Tibial nerve (tissue), 4 donors: Measurements from ENCODE around the gene TMEM52B. TPM values are rescaled to one million over a fixed set of nuclear protein-coding genes. Genes with fewer than 3 reads are reported as not detected.

Experiments
- DNase-seq, 2 donors: peaks; one replicate each; pipeline ENCODE4 v3.0.0-alpha.2; 2019; ENCODE audit warnings: low spot score in 2 of 2
- H3K27ac ChIP-seq, 4 donors: fragments of 200-600 bp; sonication (generic) in 3 of 4; one replicate each; pipeline ENCODE4 v1.5.1; 2017 to 2019; ENCODE audit warnings: mild to moderate bottlenecking in 1 of 4
- H3K27me3 ChIP-seq, 2 donors: fragments of 200-600 bp; sonication (generic) in 1 of 2; one replicate each; pipeline versions ENCODE4 v1.5.1 to v1.6.0; 2017 to 2019
- H3K36me3 ChIP-seq, 3 donors: fragments of 200-600 bp; sonication (generic); one replicate each; pipeline ENCODE4 v1.5.1; 2018 to 2019
- H3K4me1 ChIP-seq, 4 donors: fragments of 200-600 bp; sonication (generic) in 3 of 4; one replicate each; pipeline ENCODE4 v1.5.1; 2017 to 2019
- H3K4me3 ChIP-seq, 4 donors: fragments of 200-600 bp; sonication (generic) in 3 of 4; one replicate each; pipeline ENCODE4 v1.5.1; 2017 to 2019; ENCODE audit warnings: mild to moderate bottlenecking in 1 of 4, moderate library complexity in 1 of 4
- H3K9me3 ChIP-seq, 4 donors: fragments of 200-600 bp; sonication (generic) in 3 of 4; one replicate each; pipeline ENCODE4 v1.5.1; 2017 to 2019
- EP300 ChIP-seq, 2 donors: sonication (generic); formaldehyde crosslinking; IDR thresholded peaks; one replicate each; pipeline ENCODE4 v1.6.1; 2017; ENCODE audit warnings: antibody characterized with exemption in 2 of 2, mild to moderate bottlenecking in 1 of 2
- POLR2A ChIP-seq, 2 donors: fragments of 450-650 bp; IDR thresholded peaks; one replicate each; pipeline ENCODE4 v1.6.1; 2017; ENCODE audit warnings: antibody characterized with exemption in 2 of 2, mild to moderate bottlenecking in 2 of 2, moderate library complexity in 2 of 2
- WGBS, 2 donors: methylation state at CpG; one replicate each; pipeline ENCODE4 v1.1.5; 2018; 5-methylcytosine and 5-hydroxymethylcytosine counted together
- total RNA-seq, 4 donors: library from RNA; depleted of rRNA; stranded (reverse); fragments of >200 nt; gene quantifications; one replicate each; pipeline ENCODE4 v1.1.0, GENCODE V29; 2016
- TF ChIP-seq, protein P1 (sequence below), 5 experiments: fragments of 200-600 bp in 3 of 5; fragments of 450-650 bp in 2 of 5; sonication (generic) in 3 of 5; IDR thresholded peaks; one replicate each; pipeline ENCODE4 v1.5.1; 2016 to 2019; ENCODE audit warnings: antibody characterized with exemption in 5 of 5, mild to moderate bottlenecking in 3 of 5, moderate library complexity in 2 of 5

The TMEM52B gene
- total RNA-seq, 4 donors from 2014 or later: 0.21 TPM; not detected in 3

DNA sequence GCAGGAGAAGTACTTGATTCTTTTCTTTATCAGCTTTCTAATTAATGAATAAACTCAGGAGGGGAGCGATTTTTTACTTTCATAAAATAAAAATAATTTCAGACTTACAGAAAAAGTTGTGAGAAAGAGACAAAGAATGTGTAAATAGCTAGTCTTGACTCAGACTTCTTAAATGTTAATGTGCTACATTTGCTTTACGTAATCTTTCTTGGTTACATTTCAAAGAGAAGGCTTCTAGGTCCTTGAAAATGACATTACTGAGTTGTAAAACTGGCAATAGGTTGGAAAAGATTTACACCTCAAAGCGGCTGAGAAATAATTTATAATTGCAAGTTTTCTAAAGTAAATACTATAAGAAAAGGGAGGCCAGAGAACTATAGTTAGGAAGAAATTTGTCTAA lies 62.5 kb downstream of the TMEM52B start:
- WGBS, 2 donors: 50 to 51% methylated on average over 3 of the region's 3 CpGs
- Histone ChIP-seq H3K9me3 (no peaks in the 10 kb centered on the region), H3K27me3 (no peaks in the 10 kb centered on the region), H3K4me1 (no peaks in the 10 kb centered on the region), H3K4me3 (no peak overlapping the region), H3K36me3 (no peaks in the 10 kb centered on the region), H3K27ac (no peak overlapping the region)
- no peak for DNase-seq
- TF ChIP-seq EP300 (IDR thresholded peaks at IDR 0.05) (no peak), POLR2A (IDR thresholded peaks at IDR 0.05) (no peak)
- TF ChIP-seq, protein P1, sequence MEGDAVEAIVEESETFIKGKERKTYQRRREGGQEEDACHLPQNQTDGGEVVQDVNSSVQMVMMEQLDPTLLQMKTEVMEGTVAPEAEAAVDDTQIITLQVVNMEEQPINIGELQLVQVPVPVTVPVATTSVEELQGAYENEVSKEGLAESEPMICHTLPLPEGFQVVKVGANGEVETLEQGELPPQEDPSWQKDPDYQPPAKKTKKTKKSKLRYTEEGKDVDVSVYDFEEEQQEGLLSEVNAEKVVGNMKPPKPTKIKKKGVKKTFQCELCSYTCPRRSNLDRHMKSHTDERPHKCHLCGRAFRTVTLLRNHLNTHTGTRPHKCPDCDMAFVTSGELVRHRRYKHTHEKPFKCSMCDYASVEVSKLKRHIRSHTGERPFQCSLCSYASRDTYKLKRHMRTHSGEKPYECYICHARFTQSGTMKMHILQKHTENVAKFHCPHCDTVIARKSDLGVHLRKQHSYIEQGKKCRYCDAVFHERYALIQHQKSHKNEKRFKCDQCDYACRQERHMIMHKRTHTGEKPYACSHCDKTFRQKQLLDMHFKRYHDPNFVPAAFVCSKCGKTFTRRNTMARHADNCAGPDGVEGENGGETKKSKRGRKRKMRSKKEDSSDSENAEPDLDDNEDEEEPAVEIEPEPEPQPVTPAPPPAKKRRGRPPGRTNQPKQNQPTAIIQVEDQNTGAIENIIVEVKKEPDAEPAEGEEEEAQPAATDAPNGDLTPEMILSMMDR (IDR thresholded peaks at IDR 0.05): no peak

Other genes with a start within 250 kb of the TMEM52B start
- gene CLEC2A, start 246.7 kb upstream of the TMEM52B start, total RNA-seq: not detected
- gene CLEC12A, start 207.6 kb upstream of the TMEM52B start, total RNA-seq: 1 to 10 TPM in 1 of 4 donors, under 1 TPM in 2, not detected in 1; 0.22 to 6.1 (median 0.78) TPM
- gene CLEC1B, start 179.9 kb upstream of the TMEM52B start, total RNA-seq: not detected
- gene CLEC12B, start 168.4 kb upstream of the TMEM52B start, total RNA-seq: under 1 TPM in 1 of 4 donors, not detected in 3; 0.42 TPM
- gene CLEC9A, start 148.3 kb upstream of the TMEM52B start, total RNA-seq: under 1 TPM in 1 of 4 donors, not detected in 3; 0.21 TPM
- gene CLEC1A, start 80.0 kb upstream of the TMEM52B start, total RNA-seq: 10 to 100 TPM in 1 of 4 donors, 1 to 10 TPM in 3; 6.0 to 19.4 (median 8.4) TPM
- gene CLEC7A, start 48.8 kb upstream of the TMEM52B start, total RNA-seq: 10 to 100 TPM in 1 of 4 donors, 1 to 10 TPM in 3; 4.0 to 13.5 (median 7.9) TPM
- gene OLR1, start 6.9 kb upstream of the TMEM52B start, total RNA-seq: 10 to 100 TPM in 1 of 4 donors, 1 to 10 TPM in 2, under 1 TPM in 1; 0.84 to 18.1 (median 2.2) TPM
- 100 to 1,000 TPM; 116 to 168 (median 160) TPM for gene GABARAPL1, start 33.8 kb downstream of the TMEM52B start, total RNA-seq
- gene KLRD1, start 128.8 kb downstream of the TMEM52B start, total RNA-seq: 1 to 10 TPM in 3 of 4 donors, under 1 TPM in 1; 0.90 to 2.4 (median 1.4) TPM
- gene KLRK1, start 211.0 kb downstream of the TMEM52B start, total RNA-seq: 1 to 10 TPM in 2 of 4 donors, under 1 TPM in 1, not detected in 1; 0.60 to 2.9 (median 1.2) TPM
- gene KLRC4, start 230.7 kb downstream of the TMEM52B start, total RNA-seq: not detected
- not detected for gene KLRC3, start 241.6 kb downstream of the TMEM52B start, total RNA-seq